GM19468 (cell line): ENCODE results near the gene SELENOO.
"Not testable (repeated sequence)": the region's sequence is repeated elsewhere in the genome, so short reads cannot be mapped to it uniquely, and the experiment has no call there.

Experiments
- ATAC-seq: cut with Tn5 transposase; IDR thresholded peaks from one replicate; pipeline ENCODE4 v1.9.1; 2021; ENCODE audit warnings: mild to moderate bottlenecking, moderate library complexity, moderate number of reproducible peaks; ENCODE audit not compliant: unreplicated experiment; ENCODE audit errors: extremely low read depth

The SELENOO gene

DNA sequence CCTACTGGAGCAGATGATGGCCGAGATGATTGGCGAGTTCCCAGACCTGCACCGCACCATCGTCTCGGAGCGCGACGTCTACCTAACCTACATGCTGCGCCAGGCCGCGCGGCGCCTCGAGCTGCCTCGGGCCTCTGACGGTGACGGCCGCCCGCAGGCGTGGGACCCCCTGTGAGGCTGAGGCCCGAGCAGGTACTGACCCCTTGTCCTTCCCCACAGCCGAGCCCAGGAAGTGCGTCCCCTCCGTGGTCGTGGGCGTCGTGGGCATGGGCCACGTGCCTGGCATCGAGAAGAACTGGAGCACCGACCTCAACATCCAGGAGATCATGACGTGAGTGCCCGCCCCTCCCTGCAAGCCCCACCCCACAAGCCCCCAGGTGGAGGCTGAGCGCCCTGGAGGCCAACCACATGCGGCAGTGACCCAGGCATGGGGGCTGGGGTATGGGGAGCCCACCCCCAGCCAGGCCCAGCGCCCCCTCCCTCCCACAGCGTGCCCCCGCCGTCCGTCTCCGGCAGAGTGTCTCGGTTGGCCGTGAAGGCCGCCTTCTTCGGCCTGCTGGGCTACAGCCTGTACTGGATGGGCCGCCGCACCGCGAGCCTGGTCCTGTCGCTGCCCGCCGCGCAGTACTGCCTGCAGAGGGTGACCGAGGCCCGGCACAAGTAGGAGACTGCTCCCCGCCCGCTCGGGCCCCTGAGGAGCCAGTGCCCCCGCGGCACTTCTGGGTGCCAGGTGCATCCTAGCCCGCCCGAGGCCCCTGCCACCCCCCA, 2.8 kb upstream of the SELENOO start:
- ATAC-seq = no peak

DNA sequence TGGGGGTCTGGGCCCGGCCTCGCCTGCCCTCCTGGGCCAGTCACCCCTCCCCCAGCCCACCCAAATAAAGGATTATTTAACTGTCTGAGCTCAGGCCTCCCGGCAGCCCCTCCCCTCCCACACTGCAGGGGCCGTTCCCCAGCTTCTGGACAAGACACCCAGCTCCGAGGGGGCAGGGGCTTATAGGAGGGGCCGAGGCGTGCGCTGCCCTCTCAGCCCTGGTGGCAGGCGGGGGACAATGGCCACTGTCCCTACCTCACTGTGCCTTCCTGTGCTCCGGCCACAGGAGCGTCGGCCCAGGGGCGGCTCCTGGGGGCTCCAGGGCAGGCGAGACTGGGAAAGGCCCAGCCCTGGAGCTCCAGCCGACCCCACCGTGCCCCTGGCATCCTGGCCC, 2.2 kb upstream of the SELENOO start:
- no peak for ATAC-seq

DNA sequence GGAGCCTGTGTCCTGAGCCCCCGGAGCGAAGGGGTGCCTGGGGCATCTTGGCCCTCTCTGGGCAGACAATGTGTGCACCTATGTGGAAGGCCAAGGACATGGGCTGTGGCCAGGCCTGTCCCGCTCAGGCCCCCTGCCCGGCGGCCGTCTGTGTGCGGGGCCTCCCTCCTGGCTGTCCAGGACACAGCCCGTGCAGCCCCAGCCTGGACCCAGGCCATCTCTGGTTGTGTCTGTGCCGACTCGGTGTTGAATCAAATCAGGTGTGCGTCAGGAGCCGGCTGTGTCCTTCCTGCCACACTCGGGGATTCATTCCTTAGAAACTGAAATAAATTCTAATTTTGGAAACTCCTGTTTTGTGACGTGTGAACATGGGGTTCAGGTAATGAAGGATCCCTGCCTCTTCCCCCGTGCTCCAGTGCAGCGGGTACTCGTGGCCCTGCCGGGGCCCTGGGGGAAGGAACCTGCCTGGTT, 1.5 kb upstream of the SELENOO start:
- no peak for ATAC-seq

DNA sequence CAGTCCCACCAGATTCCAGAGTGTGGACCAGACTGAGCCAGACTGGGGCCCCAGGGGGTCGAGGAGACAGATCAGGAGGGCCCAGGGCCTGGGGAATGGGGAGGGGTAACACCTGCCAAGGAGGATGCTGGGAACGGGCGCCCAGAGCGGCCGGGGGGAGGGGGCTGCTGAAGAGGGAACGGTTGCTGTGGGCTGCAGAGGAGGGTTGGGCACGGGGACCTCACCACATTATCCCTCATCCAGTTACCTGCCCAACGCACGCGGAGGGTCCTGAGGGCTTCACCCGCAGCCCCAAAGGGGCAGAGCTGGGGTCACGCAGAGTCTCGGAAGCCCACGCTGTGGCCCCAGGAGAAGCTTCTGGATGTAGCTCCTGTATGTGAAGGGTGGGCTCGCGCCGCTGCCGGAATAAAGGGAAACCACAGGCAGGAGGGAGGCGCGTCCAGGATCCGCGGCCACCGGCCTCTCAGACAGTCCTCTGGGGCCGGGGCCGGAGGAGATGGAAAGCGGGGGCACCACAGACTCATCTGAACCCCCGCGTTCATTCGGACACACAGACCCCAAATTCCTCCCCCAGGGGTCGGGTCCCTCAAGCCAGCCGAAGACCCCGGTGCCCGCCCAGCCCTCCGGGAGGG, 866 bp upstream of the SELENOO start:
- ATAC-seq = no peak

DNA sequence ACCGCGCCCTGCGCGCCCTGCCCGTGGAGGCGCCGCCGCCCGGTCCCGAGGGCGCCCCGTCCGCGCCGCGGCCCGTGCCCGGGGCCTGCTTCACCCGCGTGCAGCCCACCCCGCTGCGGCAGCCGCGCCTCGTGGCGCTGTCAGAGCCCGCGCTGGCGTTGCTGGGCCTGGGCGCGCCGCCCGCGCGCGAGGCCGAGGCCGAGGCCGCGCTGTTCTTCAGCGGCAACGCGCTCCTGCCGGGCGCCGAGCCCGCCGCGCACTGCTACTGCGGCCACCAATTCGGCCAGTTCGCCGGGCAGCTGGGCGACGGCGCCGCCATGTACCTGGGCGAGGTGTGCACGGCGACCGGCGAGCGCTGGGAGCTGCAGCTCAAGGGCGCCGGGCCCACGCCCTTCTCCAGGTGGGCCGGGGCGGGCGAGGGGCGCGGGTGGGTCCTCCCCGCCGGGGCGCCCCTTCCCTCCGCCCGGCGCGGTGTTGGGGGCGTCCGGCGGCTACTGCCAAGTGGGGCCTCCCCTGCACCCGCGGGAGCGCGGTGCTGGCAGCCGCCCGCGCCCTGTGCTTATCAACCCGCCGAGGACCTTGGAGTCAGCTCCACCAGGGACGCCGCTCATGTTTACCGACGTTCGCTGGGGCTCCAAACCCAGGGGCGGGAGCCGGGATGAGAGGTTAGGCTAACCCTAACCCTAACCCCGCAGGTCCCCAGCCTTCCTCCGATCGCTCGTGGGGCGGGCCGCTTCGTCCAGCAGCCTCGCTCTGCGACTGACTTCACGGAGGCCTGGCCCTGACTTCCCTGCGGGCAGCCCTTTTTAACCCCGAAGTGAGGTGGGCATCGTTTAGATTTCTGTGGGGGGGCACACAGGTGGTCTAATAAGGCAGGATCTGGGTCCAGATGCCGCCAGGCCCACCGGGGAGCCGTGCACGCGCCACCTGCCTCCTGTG, 649 bp downstream of the SELENOO start:
- ATAC-seq = peak; percentile 4

DNA sequence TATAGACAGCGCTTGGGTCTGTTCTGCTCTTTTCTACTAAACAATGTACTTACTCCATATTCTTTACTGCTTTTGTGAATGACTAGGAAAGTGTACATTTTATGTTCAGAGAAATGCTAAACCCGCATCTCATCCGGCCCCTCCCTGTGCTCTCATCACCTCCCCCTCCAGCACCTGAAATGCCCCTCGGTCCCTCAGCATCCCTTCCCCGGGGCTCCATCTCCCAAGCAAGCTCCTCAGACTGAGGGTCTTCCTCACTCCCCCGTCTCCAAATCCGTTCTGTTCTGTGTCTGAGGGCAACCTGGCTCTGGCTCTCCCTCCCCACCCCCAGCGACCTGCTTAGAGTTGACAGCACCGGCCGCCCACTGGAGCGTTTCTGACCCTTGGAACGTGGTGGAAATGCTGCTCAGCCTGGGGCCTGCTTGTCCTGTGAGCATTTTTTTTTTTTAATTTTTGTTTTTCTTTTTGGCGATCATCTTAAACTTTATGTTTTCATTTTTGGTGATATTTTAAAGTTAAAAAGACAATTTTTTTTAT, 1.4 kb downstream of the SELENOO start:
- no peak for ATAC-seq

DNA sequence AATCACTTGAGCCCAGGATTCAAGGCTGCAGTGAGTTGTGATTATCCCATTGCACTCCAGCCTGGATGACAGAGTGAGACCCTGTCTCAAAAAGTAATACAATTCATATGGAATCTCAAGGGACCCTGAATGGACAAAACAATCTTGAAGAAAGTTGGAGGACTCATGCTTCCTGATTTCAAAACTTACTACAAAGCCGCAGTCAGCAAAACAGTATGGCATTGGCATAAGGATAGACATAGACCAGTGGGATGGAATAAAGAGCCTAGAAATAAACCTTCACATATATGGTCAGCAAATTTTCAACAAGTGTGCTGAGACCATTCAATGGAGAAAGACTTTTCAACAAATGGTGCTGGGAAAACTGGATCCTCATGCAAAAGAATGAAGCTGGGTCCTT, 2.5 kb downstream of the SELENOO start:
- ATAC-seq = no peak

DNA sequence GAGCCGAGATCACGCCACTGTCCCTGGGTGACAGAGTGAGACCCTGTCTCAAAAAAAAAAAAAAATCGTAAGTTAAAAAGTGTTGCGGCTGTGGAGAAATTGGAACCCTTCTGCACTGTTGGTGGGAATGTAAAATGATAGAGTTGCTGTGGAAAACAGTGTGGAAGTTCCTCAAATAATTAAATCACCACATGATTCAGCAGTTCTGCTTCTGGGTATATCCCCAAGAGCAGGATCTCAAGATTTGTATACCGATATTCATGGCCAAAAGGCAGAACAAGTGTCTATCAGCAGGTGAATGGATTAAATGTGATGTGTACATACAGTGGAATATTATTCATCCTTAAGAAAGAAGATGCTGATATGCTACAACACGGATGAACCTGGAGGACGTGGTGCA, 3.8 kb downstream of the SELENOO start:
- no peak for ATAC-seq

DNA sequence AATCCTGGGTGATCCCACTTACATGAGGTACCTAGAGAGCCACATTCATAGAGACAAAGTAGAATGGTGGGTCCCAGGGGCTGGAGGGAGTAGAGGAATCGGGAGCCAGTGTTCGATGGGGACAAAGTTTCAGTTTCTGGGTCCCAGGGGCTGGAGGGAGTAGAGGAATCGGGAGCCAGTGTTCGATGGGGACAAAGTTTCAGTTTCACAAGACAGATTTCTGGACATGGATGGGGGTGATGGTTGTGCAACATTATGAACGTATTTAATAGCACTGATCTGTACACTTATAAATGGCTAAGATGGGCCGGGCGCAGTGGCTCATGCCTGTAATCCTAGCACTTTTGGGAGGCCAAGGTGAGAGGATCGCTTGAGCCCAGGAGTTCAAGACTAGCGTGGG, 4.2 kb downstream of the SELENOO start:
- ATAC-seq = not testable (repeated sequence)

DNA sequence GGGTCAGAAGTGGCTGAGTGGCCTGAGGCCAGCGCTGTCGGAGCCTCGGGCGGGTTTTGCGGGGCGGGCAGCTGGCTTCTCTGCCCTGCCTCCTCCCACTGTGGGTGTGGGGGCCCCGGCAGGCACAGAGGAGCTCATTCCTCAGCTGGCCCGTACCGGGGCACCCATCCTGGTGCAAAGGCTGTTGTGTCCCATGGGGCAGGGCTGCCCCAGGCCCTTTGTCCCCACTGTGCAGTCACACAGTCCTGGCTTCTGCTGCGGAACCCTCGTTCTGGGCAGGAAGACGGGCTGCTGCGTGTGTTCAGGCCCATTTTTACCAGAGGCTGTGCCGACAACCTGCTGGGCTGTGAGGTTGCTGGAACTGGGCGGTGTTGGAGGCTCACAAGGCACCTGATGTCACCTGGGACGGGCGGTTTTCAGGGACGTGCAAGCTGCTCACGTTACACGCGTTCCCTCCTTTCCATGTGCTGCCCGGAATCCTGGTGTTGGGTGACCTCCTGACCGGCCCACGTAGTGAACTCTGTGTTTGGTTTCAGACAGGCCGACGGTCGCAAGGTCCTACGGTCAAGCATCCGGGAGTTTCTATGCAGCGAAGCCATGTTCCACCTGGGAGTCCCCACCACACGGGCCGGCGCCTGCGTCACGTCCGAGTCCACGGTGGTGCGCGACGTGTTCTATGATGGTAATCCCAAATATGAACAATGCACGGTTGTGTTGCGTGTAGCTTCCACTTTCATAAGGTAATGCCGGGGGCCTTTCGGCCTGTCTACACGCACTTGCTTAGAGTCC, 5.2 kb downstream of the SELENOO start:
- no peak for ATAC-seq

DNA sequence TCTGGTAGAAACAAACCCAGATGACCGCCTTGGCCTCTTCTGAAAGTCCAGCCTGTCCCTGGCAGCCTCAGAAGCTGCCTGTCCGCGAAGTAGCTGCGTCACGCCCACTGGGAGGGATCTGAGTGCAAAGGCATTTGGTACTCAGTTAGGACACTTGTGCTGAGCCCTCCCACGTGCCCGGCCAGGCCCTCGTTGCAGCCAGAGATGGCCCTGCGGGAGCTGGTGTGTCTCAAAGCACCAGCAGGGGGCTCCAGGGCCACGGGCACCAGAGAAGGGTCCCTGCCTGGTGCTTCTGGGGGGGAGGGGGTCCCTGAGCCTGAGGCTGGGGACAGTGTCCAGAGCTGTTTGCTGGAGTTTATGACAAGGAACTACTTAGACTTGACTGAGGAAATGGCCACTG, 5.8 kb downstream of the SELENOO start:
- no peak for ATAC-seq

DNA sequence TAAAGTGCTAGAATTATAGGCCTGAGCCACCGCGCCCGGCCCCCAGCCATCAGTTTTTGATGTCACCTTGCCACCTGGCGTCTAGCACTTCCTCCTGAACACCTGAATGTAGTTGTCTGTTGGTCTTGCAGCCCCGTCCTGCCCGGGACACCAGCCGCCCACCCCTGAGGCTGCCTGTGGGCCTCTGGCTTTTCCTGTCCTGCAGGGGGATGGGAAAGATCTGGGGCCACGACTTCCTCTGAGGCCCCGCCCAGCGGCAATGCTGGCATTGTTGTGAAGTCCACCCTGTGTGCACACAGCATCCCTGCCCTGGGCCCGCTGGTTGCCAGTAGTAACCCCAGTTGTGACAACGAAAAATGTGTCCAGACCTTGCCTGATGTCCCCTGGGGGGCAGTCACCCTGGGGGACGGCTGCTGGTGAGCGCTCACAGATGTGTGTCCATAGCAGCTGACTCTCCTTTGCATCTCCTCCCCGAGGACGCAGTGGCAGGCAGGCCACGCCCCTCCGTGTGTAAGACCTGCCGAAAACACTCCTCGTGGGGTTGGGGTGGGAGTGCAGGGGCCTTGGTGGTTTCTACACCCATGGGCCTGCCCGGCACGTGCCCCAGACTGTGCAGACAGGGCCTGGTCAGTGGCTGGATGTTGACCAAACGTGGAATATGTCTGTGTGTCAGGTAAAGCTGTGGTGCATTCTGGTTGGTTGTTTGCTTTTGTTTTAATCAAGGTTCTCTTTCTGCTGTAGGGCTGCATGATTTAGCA, 6.8 kb downstream of the SELENOO start:
- no peak for ATAC-seq

DNA sequence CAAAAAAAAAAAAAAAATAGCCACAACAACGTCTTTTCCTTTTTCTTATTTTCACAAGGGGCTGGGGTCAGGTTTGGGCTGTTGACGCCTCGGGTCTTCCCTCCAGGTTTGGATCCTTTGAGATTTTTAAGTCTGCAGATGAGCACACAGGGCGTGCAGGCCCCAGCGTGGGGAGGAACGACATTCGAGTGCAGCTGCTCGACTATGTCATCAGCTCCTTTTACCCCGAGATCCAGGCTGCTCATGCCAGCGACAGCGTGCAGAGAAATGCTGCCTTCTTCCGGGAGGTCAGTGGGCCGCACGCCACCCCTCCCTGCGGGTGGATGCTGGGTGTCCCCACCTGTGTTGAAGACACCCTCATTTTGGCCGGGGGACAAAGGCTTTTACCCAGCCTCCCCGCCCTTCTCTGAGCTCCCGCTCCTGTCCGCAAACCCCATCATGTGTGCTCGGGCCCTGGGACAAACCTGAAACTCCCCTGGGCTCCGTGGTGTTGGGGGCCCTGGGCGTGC, 7.7 kb downstream of the SELENOO start:
- no peak for ATAC-seq

DNA sequence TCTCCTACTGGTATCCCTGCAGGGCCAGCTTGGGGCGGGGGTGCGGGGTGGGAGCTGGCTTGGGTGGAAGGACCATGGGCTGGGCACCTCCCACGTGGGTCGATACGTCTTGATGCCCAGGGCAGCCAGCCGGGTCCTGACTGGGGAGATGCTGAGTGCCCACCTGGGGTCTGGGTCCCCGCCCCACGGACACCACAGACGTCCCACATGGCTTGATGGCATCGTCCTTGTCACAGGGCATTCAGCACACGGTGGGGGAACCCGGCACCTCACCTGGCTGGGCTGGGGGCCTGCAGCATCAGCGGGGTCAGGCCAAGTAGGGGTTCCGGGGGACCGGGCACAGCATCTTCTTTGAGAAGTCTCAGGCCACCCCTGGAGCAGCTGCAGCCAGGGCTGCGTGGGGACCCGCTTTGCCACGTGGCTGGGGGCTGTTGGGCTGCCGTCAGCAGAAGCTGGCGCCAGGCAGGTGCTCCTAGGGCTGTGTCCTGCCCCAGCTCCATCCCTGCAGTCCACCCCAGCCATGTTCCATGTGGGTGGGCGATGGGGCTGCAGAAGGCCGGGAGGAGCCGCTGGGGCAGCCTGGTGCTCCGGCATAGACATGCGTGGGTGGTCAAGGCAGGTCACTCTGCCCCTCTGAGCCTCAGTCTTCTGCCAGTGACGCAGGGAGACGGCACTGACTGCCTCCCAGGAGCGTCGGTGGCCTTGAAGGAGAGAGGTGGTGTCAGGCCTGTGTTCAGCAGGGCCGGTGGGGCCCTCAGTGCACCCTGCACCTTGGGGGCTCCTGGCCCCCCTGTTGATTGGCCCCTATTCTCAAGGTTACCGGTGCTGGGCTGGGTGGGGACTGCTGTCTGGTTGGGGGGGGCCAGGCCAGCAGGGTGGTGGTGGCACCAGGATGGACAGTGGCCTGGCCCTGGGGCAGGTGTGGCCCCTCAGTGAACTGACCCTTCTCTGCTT, 8.4 kb downstream of the SELENOO start:
- no peak for ATAC-seq

DNA sequence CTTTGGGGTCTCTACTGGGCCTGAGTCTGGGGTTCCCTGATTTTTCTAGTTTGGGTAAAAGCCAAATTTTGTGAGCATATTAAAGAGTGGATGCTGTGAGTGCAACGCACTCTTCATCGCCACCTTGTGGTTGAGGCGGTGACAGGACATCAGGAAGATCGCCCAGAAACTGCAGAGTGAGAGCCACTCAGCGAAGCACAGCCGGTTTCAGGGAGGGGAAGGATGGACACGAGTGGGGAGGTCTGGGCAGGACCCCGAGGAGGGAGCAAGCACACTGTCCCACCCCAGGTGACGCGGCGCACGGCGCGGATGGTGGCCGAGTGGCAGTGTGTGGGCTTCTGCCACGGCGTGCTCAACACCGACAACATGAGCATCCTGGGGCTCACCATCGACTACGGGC, 9.1 kb downstream of the SELENOO start:
- ATAC-seq = no peak

DNA sequence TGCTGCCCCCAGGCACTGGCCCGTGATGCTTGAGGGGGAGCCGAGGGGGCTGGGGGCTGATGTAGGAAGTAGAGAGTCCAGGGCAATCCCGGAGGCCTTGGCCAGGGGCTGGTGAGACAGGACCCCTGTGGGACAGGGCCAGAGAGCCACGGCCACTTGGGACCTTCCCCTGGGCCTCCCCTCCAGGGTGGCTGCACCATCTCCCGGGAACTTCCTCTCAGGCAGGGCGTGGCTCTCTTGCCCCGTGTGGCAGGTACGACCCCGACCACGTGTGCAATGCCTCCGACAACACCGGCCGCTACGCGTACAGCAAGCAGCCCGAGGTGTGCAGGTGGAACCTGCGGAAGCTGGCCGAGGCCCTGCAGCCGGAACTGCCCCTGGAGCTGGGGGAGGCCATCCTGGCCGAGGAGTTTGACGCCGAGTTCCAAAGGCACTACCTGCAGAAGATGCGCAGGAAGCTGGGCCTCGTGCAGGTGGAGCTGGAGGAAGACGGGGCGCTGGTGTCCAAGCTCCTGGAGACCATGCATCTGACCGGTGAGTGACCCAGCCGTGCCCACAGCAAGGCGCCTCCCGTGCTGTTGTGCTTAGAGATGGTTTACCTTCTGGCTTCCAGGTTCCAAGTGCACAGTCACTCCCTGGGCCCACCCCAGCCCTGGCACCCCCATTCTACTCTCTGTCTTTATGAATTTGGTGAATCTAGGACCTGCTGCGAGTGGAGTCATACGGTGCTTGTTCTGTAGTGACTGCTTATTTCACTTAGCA, 9.7 kb downstream of the SELENOO start:
- ATAC-seq = no peak

DNA sequence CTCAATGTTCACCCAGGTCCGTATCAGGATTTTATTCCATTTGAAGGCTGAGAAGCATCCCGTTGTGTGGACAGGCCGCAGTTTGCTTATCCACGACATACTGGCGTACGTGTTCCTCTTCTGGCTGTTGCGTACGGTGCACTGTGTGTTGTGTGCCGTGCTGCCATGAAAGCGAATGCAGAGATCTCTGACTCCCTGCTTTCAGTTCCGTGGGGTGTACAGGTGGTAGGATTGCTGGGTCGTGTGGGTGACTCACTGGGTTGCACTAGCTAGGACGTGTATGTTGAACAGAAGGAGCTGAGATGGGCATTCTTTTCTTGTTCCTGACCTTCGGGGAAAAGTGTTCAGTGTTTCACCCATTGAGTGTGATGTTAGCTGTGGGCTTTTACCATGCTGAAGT, 10.3 kb downstream of the SELENOO start:
- ATAC-seq = no peak
